ENCODE results near the gene MED25. TPM values are rescaled to one million over a fixed set of nuclear protein-coding genes. Genes with fewer than 3 reads are reported as not detected.
A peak's percentile ranks its signal among the peaks of the same experiment; 100 is the strongest.

The MED25 gene
- total and polyA plus RNA-seq, 4 donors, result 42.6 to 75.2 (median 48.1) TPM

DNA sequence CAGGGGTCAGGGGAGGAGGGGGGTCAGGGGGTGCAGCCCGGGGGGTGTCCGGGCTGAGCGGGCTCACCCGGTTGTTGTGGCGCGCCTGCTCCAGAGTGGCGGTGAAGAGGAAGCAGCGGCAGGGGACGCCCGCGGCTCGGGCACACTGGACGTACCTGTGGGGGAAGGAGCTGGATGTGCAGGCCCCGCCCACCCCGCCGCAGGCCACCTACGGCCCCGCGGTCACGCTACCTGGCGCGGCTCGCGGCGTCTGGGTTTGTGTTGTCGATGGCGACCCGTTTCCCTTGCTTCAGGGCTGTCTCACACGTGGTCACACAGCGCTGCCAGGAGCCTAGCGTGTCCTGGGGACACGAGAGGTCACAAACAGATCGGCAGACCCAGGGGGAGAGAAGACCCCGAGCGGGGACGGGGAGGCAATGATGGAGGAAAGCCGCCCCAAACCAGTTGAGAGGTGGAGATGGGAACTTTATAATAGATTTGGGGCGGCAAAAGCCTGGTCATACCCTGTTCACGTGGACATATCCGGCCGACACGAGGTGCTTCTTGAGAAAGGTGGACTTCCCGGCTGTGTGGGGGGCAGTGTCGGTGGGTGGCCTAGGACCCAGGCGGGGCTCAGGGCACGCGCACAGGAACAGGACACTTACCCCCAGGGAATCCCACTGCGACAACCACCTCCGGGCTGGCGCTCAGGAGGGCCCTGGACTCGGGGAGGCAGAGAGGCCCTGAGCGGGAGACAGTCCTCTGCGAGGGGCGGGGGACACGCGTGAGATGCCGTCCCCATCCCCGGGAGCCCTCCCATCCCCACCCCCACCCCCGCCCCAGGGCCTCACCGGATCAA, 43.7 kb downstream of the MED25 start:
- peaks cover 3 to 27% (median 9%) of the 10 kb centered on the region in 5 donors for H3K4me1 ChIP-seq (ENCODE audit: control insufficient read depth in 5 of 5, insufficient read depth in 5 of 5, low read length in 5 of 5)
- TF ChIP-seq, protein P1, sequence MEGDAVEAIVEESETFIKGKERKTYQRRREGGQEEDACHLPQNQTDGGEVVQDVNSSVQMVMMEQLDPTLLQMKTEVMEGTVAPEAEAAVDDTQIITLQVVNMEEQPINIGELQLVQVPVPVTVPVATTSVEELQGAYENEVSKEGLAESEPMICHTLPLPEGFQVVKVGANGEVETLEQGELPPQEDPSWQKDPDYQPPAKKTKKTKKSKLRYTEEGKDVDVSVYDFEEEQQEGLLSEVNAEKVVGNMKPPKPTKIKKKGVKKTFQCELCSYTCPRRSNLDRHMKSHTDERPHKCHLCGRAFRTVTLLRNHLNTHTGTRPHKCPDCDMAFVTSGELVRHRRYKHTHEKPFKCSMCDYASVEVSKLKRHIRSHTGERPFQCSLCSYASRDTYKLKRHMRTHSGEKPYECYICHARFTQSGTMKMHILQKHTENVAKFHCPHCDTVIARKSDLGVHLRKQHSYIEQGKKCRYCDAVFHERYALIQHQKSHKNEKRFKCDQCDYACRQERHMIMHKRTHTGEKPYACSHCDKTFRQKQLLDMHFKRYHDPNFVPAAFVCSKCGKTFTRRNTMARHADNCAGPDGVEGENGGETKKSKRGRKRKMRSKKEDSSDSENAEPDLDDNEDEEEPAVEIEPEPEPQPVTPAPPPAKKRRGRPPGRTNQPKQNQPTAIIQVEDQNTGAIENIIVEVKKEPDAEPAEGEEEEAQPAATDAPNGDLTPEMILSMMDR (IDR thresholded peaks at IDR 0.05; ENCODE audit: control extremely low read depth, extremely low read depth), result no peak

DNA sequence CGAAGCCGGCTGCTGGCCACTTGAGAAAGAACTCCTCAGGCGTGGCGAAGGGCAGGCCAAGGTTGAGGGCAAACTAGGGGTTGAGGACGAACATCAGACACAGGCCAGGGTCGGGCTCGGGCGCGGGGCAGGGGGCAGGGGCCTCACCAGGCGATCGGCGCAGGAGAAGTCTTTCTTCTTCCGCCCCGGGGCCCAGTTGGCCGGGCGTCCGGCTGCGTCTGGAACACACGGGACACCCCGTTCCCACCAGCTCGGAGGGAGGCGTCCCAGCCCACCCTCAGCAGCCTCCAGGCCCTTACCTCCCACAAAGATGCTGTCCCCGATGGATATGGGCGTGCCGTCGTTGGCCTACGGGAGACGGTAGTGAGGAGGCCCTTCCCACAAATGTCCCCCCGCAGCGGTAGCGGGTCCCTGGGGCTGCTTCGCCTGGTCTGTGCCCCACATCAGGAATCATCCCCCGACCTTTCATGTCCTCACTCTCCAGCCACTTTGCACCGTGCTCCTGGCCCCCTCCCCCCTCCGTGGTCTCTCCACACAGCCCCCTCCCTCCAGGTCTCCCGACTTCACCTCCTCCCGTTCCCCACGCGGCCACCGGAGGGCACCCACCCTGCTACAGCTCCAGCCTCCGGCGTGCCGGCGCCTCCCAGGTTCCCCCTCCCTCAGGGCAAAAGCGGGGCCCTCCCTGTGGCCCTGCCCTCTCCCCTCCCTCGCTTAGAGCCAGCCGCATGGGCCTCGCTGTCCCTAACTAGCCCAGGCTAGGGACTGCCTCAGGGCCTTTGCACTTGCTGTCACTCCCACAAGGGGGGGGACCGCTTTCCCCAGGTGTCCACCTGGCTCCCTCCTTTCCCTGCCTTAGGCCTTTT, 44.5 kb downstream of the MED25 start:
- H3K27ac ChIP-seq (ENCODE audit: low read depth in 1 of 2, low read length in 1 of 2), result no peak overlapping the region
- H3K9me3 ChIP-seq (ENCODE audit: control insufficient read depth in 4 of 4, insufficient read depth in 3 of 4, low read length in 3 of 4), result no peaks in the 10 kb centered on the region
- no peaks in the 10 kb centered on the region for H3K27me3 ChIP-seq (ENCODE audit: control insufficient read depth in 3 of 3, insufficient read depth in 3 of 3, low read length in 2 of 3)
- 82 to 84% methylated on average over 43 to 49 of the region's 49 CpGs for WGBS, 2 donors
- TF ChIP-seq, protein P1 (IDR thresholded peaks at IDR 0.05; ENCODE audit: control extremely low read depth, extremely low read depth), result no peak
- peaks cover 3 to 29% (median 9%) of the 10 kb centered on the region in 5 donors for H3K4me1 ChIP-seq (ENCODE audit: control insufficient read depth in 5 of 5, insufficient read depth in 5 of 5, low read length in 5 of 5)
- peaks cover 0 to 64% (median 27%) of the 10 kb centered on the region in 4 donors for H3K36me3 ChIP-seq (ENCODE audit: control insufficient read depth in 4 of 4, insufficient read depth in 4 of 4, low read length in 4 of 4)
- ATAC-seq (ENCODE audit: insufficient read depth, low FRiP score) (no peak), DNase-seq (no peak)
- no peak overlapping the region for H3K9ac ChIP-seq (ENCODE audit: insufficient read depth in 1 of 2, low read length in 2 of 2)
- no peak overlapping the region for H3K4me3 ChIP-seq

More for the DNA sequence above, 43.7 kb downstream of the MED25 start:
- Histone ChIP-seq H3K36me3 (ENCODE audit: control insufficient read depth in 4 of 4, insufficient read depth in 4 of 4, low read length in 4 of 4) (peaks cover 0 to 71% (median 34%) of the 10 kb centered on the region in 4 donors), H3K4me3 (no peak overlapping the region), H3K9me3 (ENCODE audit: control insufficient read depth in 4 of 4, insufficient read depth in 3 of 4, low read length in 3 of 4) (no peaks in the 10 kb centered on the region), H3K27me3 (ENCODE audit: control insufficient read depth in 3 of 3, insufficient read depth in 3 of 3, low read length in 2 of 3) (no peaks in the 10 kb centered on the region), H3K9ac (ENCODE audit: insufficient read depth in 1 of 2, low read length in 2 of 2) (no peak overlapping the region), H3K27ac (ENCODE audit: low read depth in 1 of 2, low read length in 1 of 2) (no peak overlapping the region)
- no peak for ATAC-seq (ENCODE audit: insufficient read depth, low FRiP score)
- peak in 1 of 3 donors; percentile 43 for DNase-seq
- WGBS, 2 donors, result 84 to 85% methylated on average over 60 of the region's 60 CpGs

DNA sequence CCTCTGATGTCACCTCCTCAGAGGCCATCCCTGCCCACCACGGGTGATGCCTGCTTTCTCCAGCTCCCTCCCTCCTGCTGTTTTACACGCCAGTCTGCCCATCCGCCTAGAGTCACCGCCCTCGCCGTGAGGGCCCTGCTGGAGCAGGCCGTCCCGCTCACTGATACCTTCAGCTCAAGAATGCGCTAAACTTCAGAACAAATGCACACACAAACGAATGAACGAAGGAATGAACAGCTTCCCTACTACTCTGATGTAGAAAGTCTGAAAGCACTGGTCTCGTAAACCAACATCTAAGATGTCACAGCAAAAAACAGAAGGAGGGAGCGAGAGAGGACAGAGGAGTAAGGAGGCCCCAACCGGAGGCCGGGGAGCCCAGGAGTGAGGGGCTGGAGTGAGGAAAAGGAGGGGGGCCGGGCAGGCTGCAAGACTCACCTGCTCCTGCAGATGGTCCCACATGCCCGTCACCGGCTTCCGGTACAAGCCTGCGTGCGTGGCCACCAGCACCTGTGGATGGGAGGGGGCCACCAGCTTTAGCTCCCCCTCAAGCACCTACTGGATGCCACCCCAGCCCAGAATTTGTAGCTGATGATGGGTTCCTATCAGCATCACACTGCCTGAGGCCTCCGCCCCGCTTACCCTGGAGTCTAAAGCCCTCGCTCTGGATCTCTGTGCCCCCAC, 45.3 kb downstream of the MED25 start:
- H3K4me3 ChIP-seq, result no peak overlapping the region
- H3K27me3 ChIP-seq (ENCODE audit: control insufficient read depth in 3 of 3, insufficient read depth in 3 of 3, low read length in 2 of 3), result no peaks in the 10 kb centered on the region
- peaks cover 0 to 57% (median 22%) of the 10 kb centered on the region in 4 donors for H3K36me3 ChIP-seq (ENCODE audit: control insufficient read depth in 4 of 4, insufficient read depth in 4 of 4, low read length in 4 of 4)
- 93 to 94% methylated on average over 23 to 24 of the region's 24 CpGs for WGBS, 2 donors
- peaks cover 3 to 32% (median 9%) of the 10 kb centered on the region in 5 donors for H3K4me1 ChIP-seq (ENCODE audit: control insufficient read depth in 5 of 5, insufficient read depth in 5 of 5, low read length in 5 of 5)
- no peak overlapping the region for H3K9ac ChIP-seq (ENCODE audit: insufficient read depth in 1 of 2, low read length in 2 of 2)
- no peak overlapping the region for H3K27ac ChIP-seq (ENCODE audit: low read depth in 1 of 2, low read length in 1 of 2)
- DNase-seq (no peak), ATAC-seq (ENCODE audit: insufficient read depth, low FRiP score) (no peak)
- H3K9me3 ChIP-seq (ENCODE audit: control insufficient read depth in 4 of 4, insufficient read depth in 3 of 4, low read length in 3 of 4), result no peaks in the 10 kb centered on the region
- TF ChIP-seq, protein P1 (IDR thresholded peaks at IDR 0.05; ENCODE audit: control extremely low read depth, extremely low read depth), result no peak
